Stimulated activated CD4-positive, alpha-beta T cell treated with anti-CD3 and anti-CD28 coated beads, TNF-alpha, amount 100 ng/mL, for 1 hour (primary cell): ENCODE measurements around the gene FLII.

Source experiments
- DNase-seq, 3 donors: peaks; one replicate each; pipeline ENCODE4 v3.0.0-alpha.2; 2020; ENCODE audit warnings: low read depth in 3 of 3, low spot score in 1 of 3

Gene FLII

DNA sequence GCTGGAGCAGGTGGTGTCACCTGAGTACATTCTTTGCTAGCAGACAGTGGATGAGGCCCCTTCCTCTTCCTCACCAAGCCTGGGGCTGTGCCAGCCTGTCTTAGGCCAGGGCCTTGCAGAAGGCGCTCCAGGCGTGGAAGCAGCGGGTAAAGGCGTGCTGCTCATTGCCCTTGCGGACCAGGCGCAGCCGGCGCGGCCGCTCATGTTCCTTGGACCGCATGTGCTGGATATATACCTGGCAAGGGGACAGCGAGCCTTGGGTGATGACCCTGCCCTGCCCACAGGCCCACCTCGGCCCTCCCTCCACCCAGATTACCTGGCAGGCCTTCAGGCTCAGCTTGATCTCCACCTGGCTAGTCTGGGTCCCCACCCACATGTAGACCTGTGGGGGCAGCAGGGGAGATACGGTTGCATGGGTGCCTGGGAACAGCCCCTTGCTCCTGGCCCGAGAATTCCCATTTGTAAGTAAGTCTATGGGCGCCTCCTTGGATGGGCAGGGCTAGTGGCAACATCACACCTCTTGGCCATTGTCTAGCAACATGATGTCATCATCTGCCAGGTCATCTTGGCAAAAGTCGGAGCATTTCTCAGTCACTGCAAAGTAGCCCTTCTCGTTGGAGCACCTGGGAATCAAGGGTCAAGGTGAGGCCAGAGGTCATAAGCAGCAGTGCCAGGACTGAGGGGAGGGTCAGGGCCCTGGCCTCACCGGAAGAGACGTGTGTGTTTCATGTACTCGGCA lies 13.3 kb downstream of the FLII start:
- DNase-seq, result no peak

GRCh38 chr17:18241229-18241871 lies 17.2 kb downstream of the FLII start:
- no peak for DNase-seq

DNA sequence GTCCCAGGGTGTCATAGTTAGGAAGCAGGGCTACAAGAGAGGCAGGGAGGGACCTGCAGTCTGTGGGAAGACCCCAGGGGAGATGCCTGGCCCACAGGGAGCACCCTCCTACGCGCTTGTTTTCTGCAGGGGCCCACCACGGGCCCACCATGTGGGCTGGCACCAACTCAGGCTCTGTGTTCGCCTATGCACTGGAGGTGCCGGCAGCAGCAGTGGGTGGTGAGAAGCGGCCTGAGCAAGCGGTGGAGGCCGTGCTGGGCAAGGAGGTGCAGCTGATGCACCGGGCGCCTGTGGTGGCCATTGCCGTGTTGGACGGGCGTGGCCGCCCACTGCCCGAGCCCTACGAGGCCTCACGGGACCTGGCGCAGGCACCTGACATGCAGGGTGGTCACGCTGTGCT lies 18.1 kb downstream of the FLII start:
- no peak for DNase-seq

DNA sequence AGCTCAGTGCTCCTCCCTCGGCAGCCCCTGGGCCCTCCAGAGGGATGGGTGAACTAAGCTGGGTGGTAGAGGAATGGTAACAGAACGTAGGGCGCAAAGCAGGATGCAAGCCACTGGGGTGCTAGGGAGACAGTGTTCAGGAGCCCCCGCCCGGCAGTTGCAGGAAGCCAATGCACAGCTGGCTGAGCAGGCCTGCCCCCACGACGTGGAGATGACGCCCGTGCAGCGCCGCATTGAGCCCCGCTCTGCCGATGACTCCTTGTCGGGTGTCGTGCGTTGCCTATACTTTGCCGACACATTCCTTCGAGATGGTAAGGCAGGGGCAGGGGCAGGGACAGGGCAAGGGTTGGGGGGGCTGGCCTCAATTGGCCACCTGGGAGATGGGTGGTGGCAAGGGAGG lies 20.2 kb downstream of the FLII start:
- no peak for DNase-seq

GRCh38 chr17:18237461-18237860 lies 21.1 kb downstream of the FLII start:
- DNase-seq, result no peak

DNA sequence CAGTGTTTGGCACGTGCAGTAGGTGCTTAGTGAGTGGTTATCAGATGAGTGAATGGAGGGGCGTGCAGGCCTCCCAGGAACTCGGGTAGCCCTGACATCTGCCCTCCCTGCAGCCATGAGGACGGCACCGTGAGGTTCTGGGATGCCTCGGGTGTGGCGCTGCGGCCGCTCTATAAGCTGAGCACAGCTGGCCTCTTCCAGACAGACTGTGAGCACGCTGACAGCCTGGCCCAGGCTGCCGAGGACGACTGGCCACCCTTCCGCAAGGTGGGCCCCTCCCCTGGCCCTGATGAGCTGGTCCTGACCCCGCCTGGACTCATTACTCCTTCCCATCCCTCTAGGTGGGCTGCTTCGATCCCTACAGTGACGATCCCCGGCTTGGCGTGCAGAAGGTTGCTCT lies 22.0 kb downstream of the FLII start:
- no peak for DNase-seq

DNA sequence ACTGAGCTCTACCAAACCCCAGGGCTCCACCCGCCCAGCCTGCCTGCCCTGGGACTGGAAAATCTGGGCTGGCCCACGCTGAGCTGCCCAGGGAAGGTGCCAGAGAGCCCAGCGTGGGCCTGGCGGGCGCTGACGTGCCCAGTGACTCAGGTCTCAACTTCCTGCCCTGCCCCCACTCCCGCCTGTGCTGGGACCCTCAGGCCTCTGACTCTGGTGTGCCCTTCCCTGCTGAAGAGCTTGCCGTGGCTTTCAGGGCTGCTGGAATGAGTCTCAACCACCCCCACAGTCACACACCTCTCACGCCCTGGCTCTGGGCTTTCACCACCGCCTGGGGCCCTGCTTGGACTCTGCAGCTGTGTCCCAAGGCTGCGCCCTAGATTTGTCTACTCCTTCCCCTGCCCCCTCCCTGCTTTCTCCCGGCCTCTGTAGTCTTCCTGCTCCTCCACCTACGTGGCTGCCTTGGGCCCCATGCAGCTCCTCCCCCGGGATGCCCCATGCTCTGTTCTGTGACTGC lies 22.7 kb downstream of the FLII start:
- no peak for DNase-seq

DNA sequence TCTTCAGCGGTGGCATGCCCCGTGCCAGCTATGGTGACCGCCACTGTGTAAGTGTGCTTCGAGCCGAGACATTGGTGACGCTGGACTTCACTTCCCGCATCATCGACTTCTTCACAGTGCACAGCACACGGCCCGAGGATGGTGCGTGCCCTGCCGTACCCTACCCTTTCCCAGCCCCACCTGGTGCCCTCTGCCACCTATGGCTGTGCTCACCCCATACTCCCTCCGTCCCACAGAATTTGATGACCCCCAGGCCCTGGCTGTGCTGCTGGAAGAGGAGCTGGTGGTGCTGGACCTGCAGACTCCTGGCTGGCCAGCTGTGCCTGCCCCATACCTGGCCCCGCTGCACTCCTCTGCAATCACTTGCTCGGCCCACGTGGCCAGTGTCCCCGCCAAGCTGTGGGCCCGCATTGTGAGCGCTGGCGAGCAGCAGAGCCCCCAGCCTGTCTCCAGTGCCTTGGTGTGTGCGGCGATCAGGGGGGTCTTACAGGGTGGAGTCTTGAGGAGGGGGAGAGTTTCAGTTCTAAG lies 23.6 kb downstream of the FLII start:
- DNase-seq, result no peak

- DNase-seq, result no peak
Observed at GRCh38 chr17:18233803-18234518, 24.6 kb downstream of the FLII start.

GRCh38 chr17:18231164-18231563 lies 27.4 kb downstream of the FLII start:
- DNase-seq, result no peak

DNA sequence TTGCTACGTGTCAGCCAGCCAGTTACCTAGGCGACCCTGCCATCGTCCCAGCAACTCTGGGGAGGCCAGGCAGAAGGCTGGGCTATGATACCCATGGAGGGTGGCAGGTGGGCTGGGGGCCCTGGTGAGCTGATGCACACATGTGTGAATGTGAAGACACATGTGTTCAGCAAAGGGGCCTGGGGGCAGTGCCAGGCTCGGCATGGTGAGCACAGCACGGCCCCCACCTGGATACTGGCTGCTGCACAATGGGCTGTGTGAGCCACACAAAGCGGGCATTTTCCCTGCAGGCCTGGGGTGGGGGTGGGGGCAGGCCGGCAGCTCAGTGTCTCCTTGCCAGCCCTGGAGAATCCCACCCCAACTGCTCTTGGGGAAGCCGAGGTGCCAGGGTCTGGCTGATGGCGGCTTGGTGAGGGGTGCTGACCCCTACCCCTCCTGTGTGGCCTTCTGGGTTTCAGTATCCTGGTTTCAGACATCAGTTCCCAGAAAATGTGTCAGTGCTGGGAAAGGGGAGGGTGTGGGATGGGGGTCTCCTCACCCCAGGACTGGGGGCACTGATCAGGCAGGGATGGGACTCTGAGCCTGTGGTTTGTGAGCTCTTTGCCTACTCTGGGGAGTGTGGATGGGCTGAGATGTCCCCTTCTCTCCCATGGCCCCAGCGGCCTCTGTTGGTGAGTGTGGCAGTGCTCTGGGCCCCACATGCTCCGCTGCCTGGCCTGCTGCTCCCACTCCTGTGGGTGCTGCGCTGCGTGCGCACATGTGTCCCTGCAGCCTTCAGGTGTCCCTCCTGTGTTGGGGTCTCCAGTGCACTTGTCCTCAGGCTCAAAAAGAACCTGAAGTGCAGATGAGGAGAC lies 28.0 kb downstream of the FLII start:
- DNase-seq, result no peak

DNA sequence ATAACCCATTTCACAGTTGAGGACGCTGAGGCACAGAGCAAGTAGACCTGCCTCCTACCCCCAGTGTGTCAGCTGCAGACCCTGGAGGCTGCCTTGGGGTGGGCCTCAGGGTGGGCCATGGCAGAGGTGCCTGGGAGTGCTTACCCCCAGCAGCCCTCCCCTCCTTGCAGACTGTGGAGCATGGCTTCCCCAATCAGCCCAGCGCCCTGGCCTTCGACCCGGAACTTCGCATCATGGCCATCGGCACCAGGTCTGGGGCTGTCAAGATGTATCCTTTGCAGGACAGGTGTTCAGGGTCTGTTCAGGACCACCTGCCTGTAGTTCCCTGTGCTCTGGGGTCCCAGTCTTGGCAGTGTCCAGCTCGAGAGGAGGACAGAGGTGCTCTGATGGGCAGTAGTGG lies 28.8 kb downstream of the FLII start:
- DNase-seq, result no peak

GRCh38 chr17:18229254-18229653 lies 29.3 kb downstream of the FLII start:
- DNase-seq, result no peak

DNA sequence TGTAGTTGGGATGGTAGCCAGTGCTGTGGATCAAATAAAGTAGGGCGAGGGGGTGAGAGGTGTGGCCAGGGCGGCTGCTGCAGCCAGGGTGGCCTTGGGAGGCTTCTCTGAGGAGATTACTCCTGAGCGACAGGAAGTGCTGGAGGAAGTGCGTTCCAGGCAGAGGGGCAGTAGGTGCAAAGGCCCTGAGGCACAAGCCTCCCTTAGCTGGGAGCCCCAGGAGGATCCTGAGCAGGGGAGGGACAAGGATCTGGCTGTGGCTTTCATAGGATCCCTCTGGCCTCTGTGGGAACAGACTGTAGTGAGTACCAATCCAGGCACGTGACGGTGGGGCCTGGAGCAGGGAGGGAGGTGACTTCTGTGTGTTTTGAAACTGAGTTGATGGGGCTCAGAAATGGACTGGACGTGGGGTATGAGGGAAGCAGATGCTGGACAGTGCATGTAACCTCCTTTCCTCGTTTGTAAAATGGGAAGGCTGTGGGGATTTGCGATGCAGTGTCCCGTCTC lies 30.3 kb downstream of the FLII start:
- DNase-seq, result no peak

DNA sequence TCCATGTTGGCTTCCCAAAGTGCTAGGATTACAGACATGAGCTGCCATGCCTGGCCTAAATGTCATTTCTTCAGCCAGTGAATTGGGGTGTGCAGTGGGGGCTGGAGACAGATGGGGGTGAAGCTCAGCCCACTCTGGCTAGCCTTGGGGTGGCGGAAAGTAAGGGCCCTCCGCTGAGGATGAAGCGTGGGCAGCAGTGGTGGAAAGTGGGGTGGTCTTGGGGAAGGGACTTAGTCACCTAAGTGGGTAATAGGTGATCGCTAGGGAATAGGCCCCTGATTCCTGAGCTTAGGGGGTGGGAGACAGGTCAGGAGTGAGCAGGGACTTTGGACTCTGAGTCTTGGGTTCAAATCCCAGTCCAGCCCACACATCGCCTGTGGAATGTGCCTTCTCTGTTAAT lies 30.9 kb downstream of the FLII start:
- DNase-seq, result no peak

DNA sequence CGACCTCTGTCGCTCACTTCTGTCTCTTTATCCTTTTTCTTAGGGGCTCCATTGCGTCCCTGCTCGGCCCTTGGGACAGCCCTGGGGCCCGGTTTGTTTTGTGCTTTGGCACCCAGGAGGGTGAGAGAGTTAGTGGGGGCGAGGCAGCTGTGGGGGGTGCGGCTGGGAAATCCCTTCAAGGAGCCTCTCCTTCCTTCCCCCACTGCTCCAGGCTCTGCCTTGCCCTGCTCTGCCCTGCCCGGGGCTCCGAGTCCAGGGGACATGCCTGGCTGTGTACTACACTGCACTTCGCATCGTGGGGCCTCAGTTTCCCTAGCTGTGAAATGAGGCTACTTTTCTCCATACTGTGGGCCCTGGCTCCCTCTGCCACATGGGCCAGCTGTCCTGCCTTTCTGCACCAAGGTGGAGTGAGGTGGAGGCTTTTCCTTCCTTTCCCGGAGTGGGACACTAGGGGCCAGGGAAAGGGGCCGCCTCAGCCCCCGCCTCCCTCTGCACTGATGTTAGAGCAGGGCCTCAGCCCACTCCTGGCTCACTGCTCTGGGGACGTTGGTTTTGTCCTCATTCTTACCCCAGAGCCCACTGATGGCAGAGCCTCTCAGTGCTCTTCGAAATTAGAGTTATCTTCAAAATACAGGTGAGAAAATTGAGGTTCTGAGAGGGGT lies 32.1 kb downstream of the FLII start:
- DNase-seq, result no peak

DNA sequence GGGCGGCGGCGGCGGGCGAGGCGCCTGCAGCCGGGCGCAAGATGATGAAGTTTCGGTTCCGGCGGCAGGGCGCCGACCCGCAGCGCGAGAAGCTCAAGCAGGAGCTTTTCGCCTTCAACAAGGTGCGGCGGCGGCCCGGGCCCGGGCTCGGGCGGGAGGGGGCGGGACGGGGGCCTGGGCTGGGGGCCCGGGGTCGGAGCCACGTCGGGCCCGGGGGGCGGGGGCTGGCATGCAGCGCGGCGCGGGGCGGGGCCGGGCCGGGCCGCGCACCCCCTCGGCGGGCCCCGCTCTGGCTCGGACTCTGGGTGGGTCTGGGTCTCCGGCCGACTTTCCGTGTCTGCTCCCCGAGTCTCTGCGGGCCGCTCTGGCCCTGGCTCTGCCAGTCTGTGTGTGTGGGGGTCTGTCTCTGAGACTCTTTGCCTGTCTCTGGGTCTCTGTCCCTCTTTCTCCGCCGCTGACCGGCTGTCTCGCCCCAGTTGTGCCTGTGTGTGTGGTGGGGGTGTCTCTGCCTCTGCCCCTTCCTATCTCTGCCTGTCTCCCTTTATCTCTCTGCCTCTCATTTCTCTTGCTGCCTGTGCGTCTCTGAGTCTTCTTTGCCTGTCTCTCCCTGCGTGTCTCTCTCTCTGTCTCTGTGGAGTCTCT lies 32.8 kb downstream of the FLII start:
- DNase-seq, result no peak

DNA sequence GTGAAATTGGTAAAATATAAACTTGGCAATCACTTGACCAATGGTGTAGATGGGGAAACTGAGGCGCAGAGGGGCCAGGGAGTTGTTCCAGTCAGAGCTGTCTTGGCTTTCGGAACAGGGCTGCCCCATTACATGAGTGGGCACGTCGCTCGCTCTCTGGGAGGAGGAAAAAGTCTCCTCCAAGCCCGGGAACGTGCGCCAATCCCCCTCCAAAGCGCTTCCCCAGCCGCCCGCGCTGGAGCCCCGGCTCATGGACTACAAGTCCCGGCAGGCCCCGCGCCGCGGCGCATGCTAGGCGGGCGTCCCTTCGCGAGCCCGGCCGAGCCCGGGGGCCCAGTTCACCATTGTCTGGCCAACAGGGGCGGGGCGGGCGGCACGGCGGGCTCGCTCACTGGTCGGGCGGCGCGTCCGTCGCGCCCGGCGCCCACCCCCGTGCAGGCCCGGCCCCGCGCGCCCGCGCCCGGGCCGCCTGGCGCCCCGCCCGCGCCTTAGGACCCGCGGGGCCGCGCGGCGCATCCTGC lies 33.4 kb downstream of the FLII start, which contains the start of gene LLGL1:
Gene LLGL1, plus strand, starts transcription at position 515 of the 521 bp plus-strand sequence. CDS start 48 bp downstream, outside the sequence.
- DNase-seq, result peak; percentile 89 to 93 (median 90)

DNA sequence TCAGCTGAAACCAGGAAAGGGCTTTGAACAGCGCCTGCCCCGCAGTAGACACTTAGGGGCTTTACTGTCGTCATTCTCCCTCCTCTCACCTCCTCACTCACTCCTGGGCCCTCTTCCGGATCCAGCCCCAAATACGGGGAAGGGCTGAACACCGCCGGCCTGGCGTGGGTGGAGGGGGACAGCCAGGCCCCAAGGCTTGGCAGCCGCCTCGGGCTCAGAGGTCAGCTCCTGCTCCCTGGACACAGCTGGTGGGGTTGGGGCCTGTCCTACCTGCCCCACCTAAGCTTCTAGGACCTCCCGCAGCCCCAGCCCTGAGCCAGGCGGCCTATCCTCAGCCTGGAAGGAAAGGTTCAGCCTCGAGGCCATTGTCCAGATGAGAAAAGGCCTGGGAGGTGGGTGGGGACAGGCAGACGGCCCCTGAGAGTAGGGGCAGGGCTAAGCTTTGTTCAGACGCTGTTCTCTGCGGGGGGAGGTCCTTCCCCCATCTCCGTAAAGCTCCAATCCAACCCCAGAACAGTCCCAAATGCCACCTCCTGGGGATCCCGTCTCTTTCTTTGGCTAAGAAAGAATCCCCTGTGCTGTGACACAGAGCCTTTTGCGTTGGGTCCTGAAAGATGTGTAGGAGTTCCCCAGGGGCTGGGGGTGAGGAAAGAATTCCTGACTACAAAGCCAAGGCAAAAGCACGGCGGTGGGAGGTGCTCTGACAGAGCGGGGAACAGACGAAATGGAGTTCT lies 34.0 kb downstream of the FLII start:
- no peak for DNase-seq
